GM12878 (cell line): ENCODE data around the gene TMEM236. TPM values are rescaled to one million over a fixed set of nuclear protein-coding genes. Genes with fewer than 3 reads are reported as not detected.

Source experiments
- ATAC-seq: fragments of 200-7000 bp; cut with Tn5 transposase; 3 replicates; pipeline ENCODE4 v1.9.1; 2020; ENCODE audit warnings: mild to moderate bottlenecking, moderate library complexity
- BruUV-seq: library from RNA; stranded (reverse); fragments of 400-500 nt; replicated peaks from 2 replicates; lab custom pipeline; 2021; lab: Mats Ljungman, UMichigan
- CTCF ChIA-PET: fragments of 300-600 bp; sonication (Branson Sonifier 250); formaldehyde crosslinking; extraction: SDS; loops from one replicate; lab custom pipeline; 2021; ENCODE audit warnings: inconsistent platforms; lab: Yijun Ruan, JAX
- POLR2A ChIA-PET: fragments of 350-600 bp; formaldehyde crosslinking; extraction: SDS; loops from one replicate; lab custom pipeline; 2021; ENCODE audit warnings: inconsistent platforms; lab: Charles Lee
- RAD21 ChIA-PET: fragments of 300-600 bp; sonication (Branson Sonifier 250); formaldehyde crosslinking; loops from one replicate; lab custom pipeline; 2023; ENCODE audit warnings: antibody characterized with exemption; ENCODE audit not compliant: unreplicated experiment; lab: Charles Lee
- SMC1A ChIA-PET: fragments of 300-600 bp; sonication (Branson Sonifier 250); formaldehyde crosslinking; loops from one replicate; lab custom pipeline; 2023; ENCODE audit not compliant: unreplicated experiment, uncharacterized antibody; lab: Charles Lee
- DNase-seq: peaks from one replicate; pipeline ENCODE4 v3.0.0-alpha.2; 2011; ENCODE audit warnings: low read depth, low spot score
- FAIRE-seq: peaks from 3 replicates; lab custom pipeline; 2011; peaks lifted over from hg19 to GRCh38; lab: Jason Lieb, UNC
- H2AFZ ChIP-seq: 2 replicates; pipeline ENCODE4 v1.6.0; 2011; ENCODE audit warnings: low read depth, low read length, control low read depth; ENCODE audit not compliant: control insufficient read depth
- H3K27ac ChIP-seq: 2 replicates; pipeline ENCODE4 v1.5.1; 2011; ENCODE audit warnings: control low read depth; ENCODE audit not compliant: control insufficient read depth, insufficient read depth
- H3K27me3 ChIP-seq, 2 experiments: replicated peaks in 1 of 2; 2 replicates each; pipeline versions ENCODE4 v1.6.0 to v1.6.1; 2011; ENCODE audit warnings: low read length in 1 of 2; ENCODE audit not compliant: control insufficient read depth in 2 of 2, insufficient read depth in 2 of 2
- H3K36me3 ChIP-seq, 2 experiments: 2 replicates each; pipeline ENCODE4 v1.5.1; 2011; ENCODE audit warnings: low read length in 1 of 2; ENCODE audit not compliant: control insufficient read depth in 2 of 2, insufficient read depth in 2 of 2
- H3K4me1 ChIP-seq: 2 replicates; pipeline ENCODE4 v1.6.1; 2011; ENCODE audit warnings: mild to moderate bottlenecking, low read length, moderate library complexity, mixed read lengths; ENCODE audit not compliant: control insufficient read depth, insufficient read depth
- H3K4me2 ChIP-seq: 2 replicates; pipeline ENCODE4 v1.6.0; 2011; ENCODE audit warnings: control low read depth; ENCODE audit not compliant: control insufficient read depth, insufficient read depth
- H3K4me3 ChIP-seq: fragments of 200-600 bp; sonication (generic); 2 replicates; pipeline ENCODE4 v1.5.1; 2016
- H3K79me2 ChIP-seq: 2 replicates; pipeline ENCODE4 v1.6.0; 2011; ENCODE audit warnings: low read length; ENCODE audit not compliant: control insufficient read depth, insufficient read depth
- H3K9ac ChIP-seq: 2 replicates; pipeline ENCODE4 v1.8.0; 2011; ENCODE audit warnings: low read length, control low read depth, mixed read lengths; ENCODE audit not compliant: control insufficient read depth, insufficient read depth
- H3K9me3 ChIP-seq: replicated peaks from 3 replicates; pipeline ENCODE4 v1.5.1; 2011; ENCODE audit warnings: mild to moderate bottlenecking, low read length; ENCODE audit not compliant: control insufficient read depth, insufficient read depth
- H4K20me1 ChIP-seq: 2 replicates; pipeline ENCODE4 v1.6.0; 2011; ENCODE audit not compliant: control insufficient read depth, insufficient read depth
- FOXM1 ChIP-seq: IDR thresholded peaks from 2 replicates; pipeline ENCODE4 v1.6.1; 2012; ENCODE audit warnings: low read depth, mild to moderate bottlenecking, inconsistent platforms, low read length, moderate library complexity
- HCFC1 ChIP-seq: fragments of 150-350 bp; IDR thresholded peaks from 2 replicates; pipeline ENCODE4 v1.6.1; 2014; ENCODE audit warnings: low read length
- HDAC6 ChIP-seq: fragments of 200-600 bp; sonication (generic); IDR thresholded peaks from one replicate; pipeline ENCODE4 v1.8.0; 2017; ENCODE audit warnings: antibody characterized with exemption; ENCODE audit not compliant: unreplicated experiment
- PAX5 ChIP-seq: IDR thresholded peaks from 2 replicates; pipeline ENCODE4 v1.6.1; 2011; ENCODE audit warnings: low read depth, low read length, borderline replicate concordance
- PRDM15 ChIP-seq: fragments of 450-650 bp; formaldehyde crosslinking; IDR thresholded peaks from 2 replicates; pipeline ENCODE4 v1.4.0; 2020; ENCODE audit warnings: mild to moderate bottlenecking, moderate library complexity
- SMAD5 ChIP-seq: IDR thresholded peaks from 2 replicates; pipeline ENCODE4 v1.6.1; 2016; ENCODE audit warnings: antibody characterized with exemption, low read depth
- SRF ChIP-seq, 2 experiments: IDR thresholded peaks; 2 replicates each; pipeline ENCODE4 v1.6.1; 2011; ENCODE audit warnings: low read depth in 2 of 2, low read length in 2 of 2, mild to moderate bottlenecking in 1 of 2, moderate library complexity in 1 of 2
- ZNF274 ChIP-seq: IDR thresholded peaks from one replicate; pipeline ENCODE4 v1.8.0; 2011; ENCODE audit not compliant: insufficient read length, insufficient read depth
- WGBS: methylation state at CpG from one replicate; pipeline ENCODE4 v1.1.6; 2016; ENCODE audit warnings: low lambda C conversion rate; ENCODE audit not compliant: insufficient replicate concordance, insufficient coverage; ENCODE audit errors: missing lambda C conversion rate; 5-methylcytosine and 5-hydroxymethylcytosine counted together
- in situ Hi-C: fragments of 300-500 bp; cut with MboI; formaldehyde crosslinking; loops from 9 replicates; pipeline ENCODE4 v1.14.3; 2018; ENCODE audit warnings: mixed read lengths
- intact Hi-C: fragments of 100-400 bp; cut with micrococcal nuclease; formaldehyde crosslinking; loops from one replicate; pipeline ENCODE4 v1.14.2; 2022; ENCODE audit not compliant: unreplicated experiment
- polyA plus RNA-seq, 11 experiments: library from polyadenylated mRNA; depleted of rRNA in 4 of 11; unstranded in 6 of 11; stranded (reverse) in 5 of 11; fragments of >200 nt; fragmentation: Nextera tagmentation in 4 of 11; fragmentation: Illumina TruSeq in 1 of 11; extraction: Ambion mirVana in 4 of 11; extraction: Trizol in 1 of 11; gene quantifications; 1 replicate in 1 of 11; 2 replicates in 10 of 11; pipeline versions ENCODE4 v1.2.1 to v1.2.3, GENCODE V29; 2011 to 2016; ENCODE audit warnings: inconsistent platforms in 2 of 11, missing spikeins in 2 of 11, low read depth in 1 of 11
- total RNA-seq, 4 experiments: library from RNA; depleted of rRNA in 3 of 4; stranded (reverse); fragments of >200 nt in 3 of 4; fragmentation: Illumina TruSeq in 1 of 4; extraction: Trizol in 1 of 4; gene quantifications; 2 replicates each; pipeline versions ENCODE4 v1.2.1 to v1.2.3, GENCODE V29; 2013 to 2021
- TF ChIP-seq, protein P1 (sequence below): IDR thresholded peaks from 2 replicates; pipeline ENCODE4 v1.6.1; 2012; ENCODE audit warnings: low read length, inconsistent platforms
- TF ChIP-seq, protein P2 (sequence below): IDR thresholded peaks from 2 replicates; pipeline ENCODE4 v1.6.1; 2012; ENCODE audit warnings: mild to moderate bottlenecking, low read depth, low read length

Gene TMEM236
- total and polyA plus RNA-seq, 10 of the 15 experiments (the other 5 are each of a cell fraction or from before 2014, with no cell fraction given): 0.03 TPM; not detected in 9

GRCh38 chr10:17708821-17709220, 43.2 kb upstream of the TMEM236 start:
- CTCF ChIA-PET: interaction anchor here (0.6 to 1.3 kb wide), 3 partner anchors 9 to 331 kb away, joined by 3 to 4 read pairs (median 3); no protein-coding TSS in a partner anchor
- ATAC-seq (no peak), FAIRE-seq (no peak), DNase-seq (no peak)
- no peak overlapping the region for H3K4me3 ChIP-seq
- no peaks in the 10 kb centered on the region for H4K20me1 ChIP-seq
- no peaks in the 10 kb centered on the region for H3K4me1 ChIP-seq
- no peak overlapping the region for H2AFZ ChIP-seq
- POLR2A ChIA-PET: no interaction called here
- no peak overlapping the region for H3K9ac ChIP-seq
- SMC1A ChIA-PET: interaction anchor here (0.8 to 0.9 kb wide), 2 partner anchors 11 to 63 kb away, joined by 3 read pairs; no protein-coding TSS in a partner anchor
- H3K27ac ChIP-seq: no peak overlapping the region
- TF ChIP-seq ZNF274 (no peak), FOXM1 (no peak), PAX5 (no peak), SMAD5 (no peak), PRDM15 (no peak), HCFC1 (no peak), HDAC6 (no peak), SRF (IDR thresholded peaks at IDR 0.05; ENCODE audit: low read depth in 2 of 2, low read length in 2 of 2) (no peak)
- TF ChIP-seq, protein P1, sequence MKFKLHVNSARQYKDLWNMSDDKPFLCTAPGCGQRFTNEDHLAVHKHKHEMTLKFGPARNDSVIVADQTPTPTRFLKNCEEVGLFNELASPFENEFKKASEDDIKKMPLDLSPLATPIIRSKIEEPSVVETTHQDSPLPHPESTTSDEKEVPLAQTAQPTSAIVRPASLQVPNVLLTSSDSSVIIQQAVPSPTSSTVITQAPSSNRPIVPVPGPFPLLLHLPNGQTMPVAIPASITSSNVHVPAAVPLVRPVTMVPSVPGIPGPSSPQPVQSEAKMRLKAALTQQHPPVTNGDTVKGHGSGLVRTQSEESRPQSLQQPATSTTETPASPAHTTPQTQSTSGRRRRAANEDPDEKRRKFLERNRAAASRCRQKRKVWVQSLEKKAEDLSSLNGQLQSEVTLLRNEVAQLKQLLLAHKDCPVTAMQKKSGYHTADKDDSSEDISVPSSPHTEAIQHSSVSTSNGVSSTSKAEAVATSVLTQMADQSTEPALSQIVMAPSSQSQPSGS: no peak
- TF ChIP-seq, protein P2, sequence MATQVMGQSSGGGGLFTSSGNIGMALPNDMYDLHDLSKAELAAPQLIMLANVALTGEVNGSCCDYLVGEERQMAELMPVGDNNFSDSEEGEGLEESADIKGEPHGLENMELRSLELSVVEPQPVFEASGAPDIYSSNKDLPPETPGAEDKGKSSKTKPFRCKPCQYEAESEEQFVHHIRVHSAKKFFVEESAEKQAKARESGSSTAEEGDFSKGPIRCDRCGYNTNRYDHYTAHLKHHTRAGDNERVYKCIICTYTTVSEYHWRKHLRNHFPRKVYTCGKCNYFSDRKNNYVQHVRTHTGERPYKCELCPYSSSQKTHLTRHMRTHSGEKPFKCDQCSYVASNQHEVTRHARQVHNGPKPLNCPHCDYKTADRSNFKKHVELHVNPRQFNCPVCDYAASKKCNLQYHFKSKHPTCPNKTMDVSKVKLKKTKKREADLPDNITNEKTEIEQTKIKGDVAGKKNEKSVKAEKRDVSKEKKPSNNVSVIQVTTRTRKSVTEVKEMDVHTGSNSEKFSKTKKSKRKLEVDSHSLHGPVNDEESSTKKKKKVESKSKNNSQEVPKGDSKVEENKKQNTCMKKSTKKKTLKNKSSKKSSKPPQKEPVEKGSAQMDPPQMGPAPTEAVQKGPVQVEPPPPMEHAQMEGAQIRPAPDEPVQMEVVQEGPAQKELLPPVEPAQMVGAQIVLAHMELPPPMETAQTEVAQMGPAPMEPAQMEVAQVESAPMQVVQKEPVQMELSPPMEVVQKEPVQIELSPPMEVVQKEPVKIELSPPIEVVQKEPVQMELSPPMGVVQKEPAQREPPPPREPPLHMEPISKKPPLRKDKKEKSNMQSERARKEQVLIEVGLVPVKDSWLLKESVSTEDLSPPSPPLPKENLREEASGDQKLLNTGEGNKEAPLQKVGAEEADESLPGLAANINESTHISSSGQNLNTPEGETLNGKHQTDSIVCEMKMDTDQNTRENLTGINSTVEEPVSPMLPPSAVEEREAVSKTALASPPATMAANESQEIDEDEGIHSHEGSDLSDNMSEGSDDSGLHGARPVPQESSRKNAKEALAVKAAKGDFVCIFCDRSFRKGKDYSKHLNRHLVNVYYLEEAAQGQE: no peak
- in situ Hi-C loops: no loop called here
- intact Hi-C loops: no loop called here
- H3K4me2 ChIP-seq: no peak overlapping the region
- over 99% methylated on average over 10 of the region's 10 CpGs for WGBS
- H3K27me3 ChIP-seq: no peaks in the 10 kb centered on the region
- H3K36me3 ChIP-seq: peaks cover 6 to 15% of the 10 kb centered on the region in 2 experiments
- no peaks in the 10 kb centered on the region for H3K79me2 ChIP-seq
- RAD21 ChIA-PET: no interaction called here
- no peaks in the 10 kb centered on the region for H3K9me3 ChIP-seq
- BruUV-seq: no TSS peak
